HG02938 (cell line): ENCODE data around the gene C20orf96.
A peak's percentile ranks its signal among the peaks of the same experiment; 100 is the strongest.
"Not testable (repeated sequence)": the region's sequence is repeated elsewhere in the genome, so short reads cannot be mapped to it uniquely, and the experiment has no call there.

Experiments
- ATAC-seq: cut with Tn5 transposase; IDR thresholded peaks from one replicate; pipeline ENCODE4 v1.9.1; 2021; ENCODE audit warnings: mild to moderate bottlenecking, moderate library complexity; ENCODE audit not compliant: unreplicated experiment

Gene C20orf96, protein sequence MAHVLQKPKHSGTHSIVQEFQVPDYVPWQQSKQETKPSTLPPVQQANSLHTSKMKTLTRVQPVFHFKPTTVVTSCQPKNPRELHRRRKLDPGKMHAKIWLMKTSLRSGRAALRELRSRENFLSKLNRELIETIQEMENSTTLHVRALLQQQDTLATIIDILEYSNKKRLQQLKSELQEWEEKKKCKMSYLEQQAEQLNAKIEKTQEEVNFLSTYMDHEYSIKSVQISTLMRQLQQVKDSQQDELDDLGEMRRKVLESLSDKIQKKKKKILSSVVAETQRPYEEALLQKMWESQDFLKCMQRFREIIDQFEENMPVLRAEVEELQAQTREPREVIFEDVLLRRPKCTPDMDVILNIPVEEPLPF

DNA sequence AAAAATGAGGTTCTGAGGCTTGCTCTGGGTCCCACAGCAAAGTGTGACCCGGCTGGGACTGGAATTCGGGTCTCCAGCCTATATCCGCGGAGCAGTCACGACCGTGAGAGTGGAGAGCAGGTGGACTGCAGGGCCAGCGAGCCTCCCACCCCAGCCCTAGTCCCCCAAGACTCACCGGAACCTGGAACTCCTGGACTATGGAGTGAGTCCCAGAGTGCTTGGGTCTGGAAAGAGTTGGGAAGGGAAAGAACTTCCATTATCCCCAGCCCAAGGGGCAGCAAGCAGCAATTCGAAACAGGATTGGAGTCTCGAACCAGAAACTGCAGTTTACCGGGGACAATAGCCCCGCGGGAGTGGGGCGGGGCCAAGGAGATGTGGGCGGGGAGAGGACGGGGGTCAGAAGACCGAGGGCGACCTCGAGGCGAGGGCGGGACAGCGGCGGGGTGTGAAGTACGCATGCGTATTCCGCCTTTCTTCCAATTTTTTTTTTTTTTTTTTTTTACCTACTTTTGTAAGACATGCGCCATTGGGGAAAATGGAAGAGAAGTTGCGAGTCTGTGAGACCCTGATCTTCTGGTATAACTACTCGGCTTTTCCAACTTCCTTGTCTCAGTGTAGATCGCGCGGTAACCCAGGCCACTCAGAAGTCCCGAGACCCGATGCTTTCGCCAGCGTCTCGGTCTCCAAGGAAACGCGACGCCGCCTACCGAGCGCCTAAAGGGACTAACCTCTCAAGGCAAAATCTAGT is at the start of gene C20orf96:
Gene C20orf96, minus strand, starts transcription at position 667 of the 748 bp plus-strand sequence. Its CDS starts 140 bp downstream, at position 527.
- peak; percentile 71 for ATAC-seq

DNA sequence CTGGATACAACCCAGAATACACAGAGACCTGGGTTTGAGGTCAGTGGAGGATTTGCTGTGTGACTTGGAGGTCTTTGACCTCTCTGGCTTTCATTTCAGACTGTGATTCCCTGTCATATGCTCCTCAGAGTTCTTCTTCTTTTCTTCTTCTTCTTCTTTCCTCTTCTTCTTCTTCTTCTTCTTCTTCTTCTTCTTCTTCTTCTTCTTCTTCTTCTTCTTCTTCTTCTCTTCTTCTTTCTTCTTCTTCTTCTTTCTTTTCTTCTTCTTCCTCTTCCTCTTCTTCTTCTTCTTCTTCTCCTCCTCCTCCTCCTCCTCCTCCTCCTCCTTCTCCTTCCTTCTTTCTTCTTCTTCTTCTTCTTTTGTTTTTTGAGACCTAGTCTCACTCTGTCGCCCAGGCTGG is 45.5 kb upstream of the C20orf96 start:
- ATAC-seq: not testable (repeated sequence)

DNA sequence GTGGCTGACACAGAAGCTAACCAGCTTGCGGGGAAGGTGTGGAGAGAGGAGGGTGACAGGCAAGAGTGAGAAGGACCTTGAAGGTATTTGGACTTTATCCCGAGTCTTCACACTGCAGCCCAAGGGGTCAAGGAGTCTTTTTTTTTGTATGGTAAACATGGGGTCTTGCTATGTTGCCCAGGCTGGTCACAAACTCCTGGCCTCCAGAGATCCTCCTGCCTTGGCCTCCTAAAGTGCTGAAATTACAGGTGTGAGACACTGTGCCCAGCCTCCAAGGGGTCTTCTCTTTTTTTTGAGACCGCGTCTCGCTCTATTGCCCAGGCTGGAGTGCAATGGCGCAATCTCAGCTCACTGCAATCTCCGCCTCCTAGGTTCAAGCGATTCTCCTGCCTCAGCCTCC is 44.0 kb upstream of the C20orf96 start:
- no peak for ATAC-seq

DNA sequence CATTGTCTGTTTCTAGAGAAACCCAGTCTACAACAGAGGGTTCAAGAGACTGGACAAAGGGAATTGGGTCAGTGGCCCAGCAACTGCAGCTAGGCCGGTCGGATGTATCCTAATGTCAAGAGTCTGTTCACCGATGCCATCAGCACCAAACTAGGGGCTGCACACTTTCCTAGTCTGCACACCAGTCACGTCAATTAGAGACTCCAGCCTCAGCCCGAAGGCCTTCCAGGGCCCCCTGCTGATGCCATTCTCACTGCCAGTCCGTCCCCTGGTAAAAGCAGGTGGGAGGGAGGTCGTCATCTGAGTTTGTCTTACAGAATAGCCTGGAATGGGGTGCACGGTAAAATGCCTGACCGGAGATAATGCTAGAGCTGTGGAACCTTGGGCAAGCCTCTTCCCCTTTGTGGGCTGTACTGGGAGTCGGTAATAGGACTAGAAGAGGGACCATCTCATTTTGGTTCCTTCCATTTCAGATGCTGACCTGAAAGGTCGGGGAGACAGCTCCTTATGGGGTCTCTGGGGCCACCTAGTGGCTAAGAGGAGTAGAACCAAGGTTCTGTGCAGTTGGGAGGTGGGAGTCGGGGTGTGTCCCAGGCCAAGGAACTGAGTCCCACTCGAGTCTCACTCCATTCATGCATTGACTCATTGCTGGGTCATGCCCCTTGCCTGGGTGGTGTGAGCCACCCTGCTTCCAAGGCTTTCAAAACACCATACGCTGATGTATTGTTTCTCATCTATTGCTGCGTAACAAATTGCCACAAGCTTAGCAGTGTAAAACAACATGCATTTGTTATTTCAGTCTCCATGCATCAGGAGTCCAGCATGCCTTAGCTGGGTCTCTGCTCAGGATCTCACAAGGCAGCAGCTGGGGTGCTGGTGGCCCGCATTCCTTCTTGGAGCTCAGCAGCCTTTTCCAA is 39.9 kb upstream of the C20orf96 start:
- ATAC-seq: no peak

DNA sequence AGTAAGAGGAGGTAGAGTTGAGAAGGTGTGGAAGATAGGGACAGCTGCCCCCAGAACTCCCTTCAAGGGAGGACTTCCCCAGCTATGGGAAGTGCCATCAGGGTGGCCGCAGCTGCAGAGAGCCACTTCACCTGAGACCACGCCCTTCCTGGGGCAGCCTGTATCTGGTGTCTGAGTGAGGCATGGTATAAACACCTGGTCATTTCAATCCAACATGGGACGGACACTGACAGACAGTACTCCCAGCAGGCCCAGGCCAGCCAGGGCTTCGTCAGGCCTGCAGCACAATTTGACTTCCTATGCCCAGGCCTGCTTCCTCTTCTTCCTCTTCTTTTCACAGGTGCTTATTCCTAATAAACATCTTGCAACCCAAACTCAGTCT is 39.3 kb upstream of the C20orf96 start:
- ATAC-seq: no peak

DNA sequence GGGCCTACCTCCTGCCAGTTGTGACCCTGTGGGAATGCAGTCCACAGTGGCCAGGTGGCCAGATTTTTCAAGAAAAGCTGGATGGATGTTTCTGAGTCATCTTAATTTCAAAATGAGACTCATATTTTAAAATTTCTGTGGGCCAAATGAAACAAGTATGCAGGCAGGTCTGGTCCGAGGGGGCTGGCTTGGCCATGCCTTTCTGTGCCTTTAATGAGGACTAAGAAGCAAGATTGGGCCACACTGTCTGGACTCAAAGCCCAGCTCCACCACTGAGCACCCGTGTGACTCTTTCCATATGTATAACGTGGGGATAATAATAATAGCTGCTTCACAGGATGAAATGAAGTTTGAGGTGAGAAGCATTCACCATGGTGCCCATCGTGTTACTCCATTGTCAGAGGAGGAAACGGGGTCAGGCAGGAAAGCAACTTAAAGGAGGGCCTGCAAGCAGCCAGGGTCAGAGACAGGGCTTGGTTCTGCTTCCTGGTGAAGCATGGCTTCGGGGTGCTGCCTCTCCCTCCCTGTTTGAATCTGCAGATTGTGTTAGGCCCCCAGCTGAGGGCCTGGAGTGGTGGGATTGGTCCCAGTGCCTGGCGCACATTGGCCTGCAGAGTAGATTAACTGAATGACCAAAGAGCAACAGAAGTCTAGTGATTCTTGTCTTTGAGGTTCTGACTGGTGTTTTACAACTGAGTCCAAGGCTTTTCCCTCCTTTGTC is 38.6 kb upstream of the C20orf96 start:
- ATAC-seq: no peak

DNA sequence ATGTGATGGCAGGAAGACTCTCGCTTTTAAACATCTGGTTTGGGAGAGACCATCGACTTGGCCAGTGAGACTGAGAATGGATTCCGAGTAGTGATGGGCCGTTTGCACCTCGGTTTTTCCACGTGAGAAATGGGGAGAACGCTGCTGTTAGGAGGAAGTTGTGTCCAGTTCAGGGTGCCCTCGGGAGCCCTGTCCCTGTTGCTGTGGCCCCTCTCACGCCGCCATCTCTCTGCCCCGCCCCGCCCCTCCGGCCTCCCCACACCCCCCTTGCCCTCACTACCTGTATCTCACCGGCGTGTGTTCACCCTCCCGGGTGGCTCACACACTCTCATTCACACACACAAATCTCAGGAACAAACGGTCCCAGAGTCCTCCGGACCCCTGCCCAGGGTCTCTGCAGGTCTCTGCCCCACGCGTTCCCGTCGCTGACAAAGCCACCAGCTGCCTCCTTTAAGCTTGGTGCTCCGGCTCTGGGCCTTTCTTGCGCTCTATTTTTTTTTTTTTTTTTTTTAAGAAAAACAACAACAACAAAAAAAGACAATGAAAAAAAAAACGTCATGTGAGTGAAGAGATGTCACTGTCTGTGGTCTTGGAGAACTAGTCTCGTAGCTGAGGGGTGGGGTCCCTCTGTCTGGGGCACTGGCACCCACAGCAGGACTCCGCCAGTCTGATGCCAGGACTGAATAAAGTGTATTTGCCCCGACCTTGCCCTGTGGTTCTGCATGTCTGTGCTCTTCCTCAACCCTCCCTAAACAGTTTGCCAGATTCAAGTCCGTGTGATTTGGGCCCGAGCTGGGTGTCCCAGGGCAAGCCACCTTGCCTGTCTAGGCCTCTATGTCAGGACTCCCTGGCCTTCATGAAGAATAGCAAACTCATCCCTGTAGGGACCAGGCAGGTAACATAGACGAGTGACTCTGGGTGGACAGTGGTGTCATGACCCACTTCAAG is 37.8 kb upstream of the C20orf96 start:
- no peak for ATAC-seq

DNA sequence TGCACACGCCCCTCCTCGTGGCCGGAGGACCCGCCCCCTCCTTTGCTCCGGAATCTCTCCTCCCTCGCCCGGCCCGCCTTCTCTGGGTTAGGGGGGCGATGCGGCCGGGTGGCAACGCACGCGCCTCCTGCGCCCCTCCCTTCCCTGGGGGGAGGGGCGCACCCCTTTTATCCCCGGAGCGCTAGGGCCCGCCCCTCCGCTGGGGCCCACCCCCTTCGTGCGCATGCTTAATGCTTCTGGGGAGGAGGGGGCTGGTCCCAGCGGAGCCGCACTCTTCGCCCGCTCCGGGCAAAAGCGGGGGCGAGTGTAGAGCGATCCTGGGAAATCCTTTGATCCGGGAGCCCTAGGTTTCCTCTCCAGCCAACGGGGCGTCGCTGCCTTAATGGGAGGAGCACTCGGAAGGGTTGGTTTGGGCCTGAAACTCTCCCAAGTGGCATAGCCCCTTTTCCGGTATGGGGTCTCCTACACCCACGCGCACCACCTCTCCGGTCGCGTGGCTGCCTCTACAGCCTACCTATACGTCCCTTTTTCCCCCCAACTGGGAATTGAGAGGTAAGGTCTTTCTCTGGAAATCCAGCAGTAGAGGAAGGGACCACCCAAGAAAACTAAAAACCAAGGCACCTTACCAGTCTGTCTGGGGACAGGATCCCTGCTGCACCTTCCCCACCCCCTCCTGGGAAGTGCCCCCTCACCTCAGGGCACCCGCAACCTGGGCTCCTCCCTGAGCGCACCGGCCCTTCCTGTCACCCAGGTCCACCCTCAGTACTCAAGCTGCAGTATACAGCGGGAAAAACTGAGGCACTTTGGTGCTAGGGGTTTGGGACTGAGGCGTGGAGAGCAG is 36.9 kb upstream of the C20orf96 start:
- ATAC-seq: no peak

DNA sequence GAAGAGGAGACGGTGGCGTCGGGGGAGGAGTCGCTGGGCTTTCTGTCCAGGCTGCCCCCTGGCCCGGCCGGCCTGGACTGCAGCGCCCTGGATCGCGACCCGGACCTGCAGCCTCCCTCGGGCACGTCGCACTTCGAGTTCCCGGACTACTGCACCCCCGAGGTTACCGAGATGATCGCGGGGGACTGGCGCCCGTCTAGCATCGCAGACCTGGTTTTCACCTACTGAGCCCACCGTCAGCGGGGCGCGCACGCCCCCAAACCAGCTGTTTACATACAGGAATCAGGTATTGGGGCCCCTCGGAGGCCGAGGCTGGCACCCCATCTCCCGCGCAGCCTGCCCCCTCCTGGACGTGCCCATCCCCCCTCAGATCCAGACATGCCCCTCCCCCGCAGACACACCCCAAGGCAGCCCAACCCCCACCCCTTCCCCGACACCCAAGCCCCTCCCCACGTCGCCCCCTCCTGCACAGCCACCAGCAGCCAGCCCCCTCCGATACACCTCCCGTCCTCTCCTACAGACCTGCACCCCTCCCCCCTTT is 36.2 kb upstream of the C20orf96 start:
- ATAC-seq: no peak

DNA sequence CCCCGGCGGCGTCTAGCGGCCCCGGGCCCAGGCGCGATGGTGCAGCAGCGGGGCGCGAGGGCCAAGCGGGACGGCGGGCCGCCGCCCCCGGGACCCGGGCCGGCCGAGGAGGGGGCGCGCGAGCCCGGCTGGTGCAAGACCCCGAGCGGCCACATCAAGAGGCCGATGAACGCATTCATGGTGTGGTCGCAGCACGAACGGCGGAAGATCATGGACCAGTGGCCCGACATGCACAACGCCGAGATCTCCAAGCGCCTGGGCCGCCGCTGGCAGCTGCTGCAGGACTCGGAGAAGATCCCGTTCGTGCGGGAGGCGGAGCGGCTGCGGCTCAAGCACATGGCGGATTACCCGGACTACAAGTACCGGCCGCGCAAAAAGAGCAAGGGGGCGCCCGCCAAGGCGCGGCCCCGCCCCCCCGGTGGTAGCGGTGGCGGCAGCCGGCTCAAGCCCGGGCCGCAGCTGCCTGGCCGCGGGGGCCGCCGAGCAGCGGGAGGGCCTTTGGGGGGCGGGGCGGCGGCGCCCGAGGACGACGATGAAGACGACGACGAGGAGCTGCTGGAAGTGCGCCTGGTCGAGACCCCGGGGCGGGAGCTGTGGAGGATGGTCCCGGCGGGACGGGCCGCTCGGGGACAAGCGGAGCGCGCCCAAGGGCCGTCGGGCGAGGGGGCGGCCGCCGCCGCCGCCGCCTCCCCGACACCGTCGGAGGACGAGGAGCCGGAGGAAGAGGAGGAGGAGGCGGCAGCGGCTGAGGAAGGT is 35.5 kb upstream of the C20orf96 start:
- peak; percentile 3 for ATAC-seq

DNA sequence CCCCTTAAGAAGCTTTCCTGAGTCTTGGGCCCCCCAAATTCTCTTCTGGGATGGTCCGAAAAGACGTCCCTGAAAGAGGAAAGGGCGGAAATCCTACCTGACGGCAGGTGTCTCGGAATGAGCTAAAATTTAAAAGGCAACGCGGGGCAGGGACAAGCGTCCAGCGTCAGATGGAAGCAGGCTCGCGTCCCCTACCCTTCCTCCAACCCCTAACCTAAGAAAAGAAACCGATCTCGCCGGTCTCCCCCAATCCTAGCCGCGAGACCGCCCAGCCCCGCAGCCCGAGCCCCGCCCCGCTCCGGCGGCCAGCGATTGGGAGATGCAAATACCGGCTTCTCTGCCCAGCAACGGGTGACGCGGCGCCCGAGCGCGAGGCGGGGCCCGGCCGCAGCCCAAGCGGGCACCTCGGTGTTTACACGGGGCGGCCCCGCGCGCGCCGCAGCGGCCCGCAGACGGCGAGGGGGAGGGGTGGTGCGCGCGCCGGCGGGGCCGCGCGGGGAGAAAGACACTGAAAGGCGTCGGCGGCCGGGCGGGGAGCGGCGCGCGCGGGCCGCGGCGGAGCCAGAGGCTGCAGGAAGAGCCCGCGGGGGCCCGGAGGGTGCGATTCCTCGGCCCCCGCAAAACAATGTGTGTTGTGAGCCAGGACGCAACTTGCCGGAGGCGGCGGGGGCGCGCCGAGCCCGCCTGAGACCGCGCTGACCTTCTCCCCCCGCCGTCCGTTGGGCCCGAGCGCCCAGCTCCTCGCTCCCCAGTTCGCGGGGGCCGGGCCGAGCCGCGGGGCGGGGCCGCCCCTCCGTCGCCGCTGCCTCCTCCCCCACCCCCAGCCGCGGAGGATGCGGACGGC is 34.7 kb upstream of the C20orf96 start, which contains the start of gene SOX12:
Gene SOX12, plus strand, starts transcription at position 508 of the 844 bp plus-strand sequence. CDS start 373 bp downstream, outside the sequence.
- peak; percentile 59 for ATAC-seq

DNA sequence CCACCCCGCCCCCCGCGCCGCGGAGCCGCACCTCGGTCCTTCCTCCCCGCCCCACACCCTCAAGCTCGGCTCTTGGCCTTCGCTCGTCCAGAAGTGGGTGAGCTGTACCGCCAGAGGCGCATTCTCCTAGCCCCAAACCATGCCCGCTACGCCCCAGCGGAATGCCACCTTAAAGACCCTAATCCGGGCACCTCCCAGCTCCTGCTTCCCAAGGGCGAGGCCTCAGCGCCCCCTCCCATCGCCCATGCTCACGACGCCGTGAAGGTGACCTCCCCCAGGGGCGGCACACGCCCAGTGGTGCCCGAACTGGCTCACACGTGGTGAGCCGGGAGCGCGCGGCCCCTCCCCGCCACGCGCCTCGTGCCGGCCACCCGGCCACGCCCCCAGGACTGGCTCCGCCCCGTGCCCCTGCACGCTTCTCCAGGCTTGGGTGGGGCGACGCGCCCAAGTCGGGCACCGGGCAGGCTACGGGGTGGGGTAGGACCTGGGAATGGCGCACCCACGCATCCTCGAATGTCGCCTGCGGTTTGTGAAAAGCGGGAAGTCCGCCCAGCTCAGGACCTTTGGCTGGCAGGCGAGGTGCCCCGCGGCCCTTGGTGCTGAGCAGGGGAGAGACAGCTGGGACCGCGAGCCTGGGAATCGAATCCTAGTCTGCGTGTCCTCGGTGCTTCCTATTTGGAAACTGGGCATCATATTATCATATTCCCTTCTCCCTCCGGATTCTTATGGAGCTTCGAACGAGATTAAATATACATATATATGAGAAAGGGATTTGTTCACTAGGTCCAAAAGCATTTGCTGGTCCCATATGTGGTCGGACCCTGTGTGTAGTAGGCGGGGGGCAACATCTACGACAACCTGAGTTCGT is 33.9 kb upstream of the C20orf96 start:
- peak; percentile 40 for ATAC-seq

DNA sequence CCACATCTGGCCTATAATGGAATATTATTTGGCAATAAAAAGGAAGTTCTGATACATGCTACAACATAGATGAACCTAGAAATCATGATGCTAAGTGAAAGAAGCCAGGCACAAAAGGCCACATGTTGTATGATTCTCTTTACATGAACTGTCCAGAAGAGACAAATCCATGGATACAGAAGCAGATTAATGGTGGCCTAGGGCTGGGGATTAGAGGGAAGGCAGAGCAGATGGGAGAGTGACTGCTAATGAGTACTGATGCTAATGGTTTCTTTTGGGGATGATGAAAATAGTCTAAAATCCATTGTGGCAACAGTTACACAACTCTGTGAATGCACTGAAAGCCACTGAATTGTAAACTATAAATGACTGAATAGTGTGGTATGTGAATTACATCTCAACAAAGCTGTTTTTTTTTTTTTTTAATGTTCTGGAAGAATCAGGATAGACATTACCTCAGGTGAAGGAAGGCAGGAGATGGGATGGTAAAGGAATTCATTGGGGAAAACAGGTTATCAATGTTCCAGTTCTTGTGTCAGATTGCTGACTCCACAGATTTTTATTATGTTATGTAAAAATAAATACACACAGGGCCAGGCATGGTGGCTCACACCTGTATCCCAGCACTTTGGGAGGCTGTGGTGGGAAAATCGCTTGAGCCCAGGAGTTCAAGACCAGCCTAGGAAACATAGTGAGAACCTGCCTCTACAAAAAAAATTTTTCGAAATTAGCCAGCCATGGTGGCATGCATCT is 25.9 kb upstream of the C20orf96 start:
- no peak for ATAC-seq

DNA sequence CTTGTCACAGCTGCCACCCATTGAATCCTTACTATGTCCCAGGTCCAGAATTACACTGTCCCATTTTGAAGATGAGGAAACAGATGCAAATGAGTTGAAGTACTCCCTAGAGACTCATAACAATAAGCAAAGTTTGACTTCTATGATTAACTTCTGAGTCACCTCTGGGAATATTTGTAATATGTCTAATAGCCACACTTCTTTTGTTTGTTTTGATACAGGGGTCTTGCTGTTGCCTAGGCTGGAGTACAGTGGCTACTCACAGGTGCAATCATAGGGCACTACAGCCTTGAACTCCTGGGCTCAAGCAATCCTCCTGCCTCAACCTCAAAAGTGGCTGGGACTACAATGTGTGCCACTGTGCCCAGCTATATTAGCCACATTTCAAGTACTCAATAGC is 23.4 kb upstream of the C20orf96 start:
- no peak for ATAC-seq

DNA sequence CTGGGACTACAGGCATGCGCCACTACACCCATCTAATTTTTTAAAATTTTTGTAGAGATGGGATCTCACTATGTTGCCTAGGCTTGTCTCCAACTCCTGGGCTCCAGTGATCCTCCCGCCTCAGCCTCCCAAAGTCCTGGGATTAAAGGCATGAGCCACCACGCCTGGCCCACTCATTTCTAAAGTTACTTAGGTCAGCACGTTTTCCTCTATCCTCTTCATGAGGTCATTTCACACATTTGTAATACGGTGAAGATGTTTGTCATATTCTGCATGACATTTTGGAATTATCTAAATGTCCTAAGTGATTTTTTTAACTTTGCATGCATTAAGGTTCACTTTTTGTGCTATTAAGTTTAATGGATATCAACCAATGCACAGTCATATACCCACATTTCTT is 22.9 kb upstream of the C20orf96 start:
- ATAC-seq: no peak
